HFFc6 (cell line): ENCODE data around the gene AIFM3. TPM values are rescaled to one million over a fixed set of nuclear protein-coding genes. Genes with fewer than 3 reads are reported as not detected.
A peak's percentile ranks its signal among the peaks of the same experiment; 100 is the strongest.

ENCODE experiments used
- DNase-seq: peaks from one replicate; pipeline ENCODE4 v3.0.0-alpha.2; 2018
- H3K27ac Mint-ChIP-seq: 2 replicates; pipeline ENCODE4 v1.8.0; 2020; ENCODE audit warnings: mild to moderate bottlenecking, mixed read lengths
- H3K27me3 Mint-ChIP-seq: 2 replicates; pipeline ENCODE4 v1.8.0; 2021; ENCODE audit warnings: mild to moderate bottlenecking, moderate library complexity, mixed read lengths; ENCODE audit not compliant: insufficient read depth
- H3K36me3 Mint-ChIP-seq: 2 replicates; pipeline ENCODE4 v1.8.0; 2021; ENCODE audit warnings: low read depth, mixed read lengths
- H3K4me1 Mint-ChIP-seq: 2 replicates; pipeline ENCODE4 v1.8.0; 2020; ENCODE audit warnings: low read depth, mixed read lengths
- H3K4me3 Mint-ChIP-seq: 2 replicates; pipeline ENCODE4 v1.8.0; 2020; ENCODE audit warnings: mild to moderate bottlenecking, moderate library complexity, mixed read lengths
- H3K9me3 Mint-ChIP-seq: 2 replicates; pipeline ENCODE4 v1.8.0; 2020; ENCODE audit warnings: mild to moderate bottlenecking, mixed read lengths
- total RNA-seq, 6 experiments: library from RNA; stranded (reverse); fragmentation: NEBNext Ultra II Directional; extraction: Animal tissue kit (Norgen Biotek cat#: 25700); gene quantifications; 2 replicates in 1 of 6; 3 replicates in 5 of 6; pipeline ENCODE4 v1.2.3, GENCODE V29; 2021
- TF ChIP-seq, protein P1 (sequence below): fragments of 200-600 bp; sonication (generic); IDR thresholded peaks from 2 replicates; pipeline ENCODE4 v1.5.0; 2021; ENCODE audit warnings: antibody characterized with exemption, mild to moderate bottlenecking

Gene AIFM3
- total RNA-seq, 6 experiments from 2014 or later = 0.15 to 0.51 (median 0.31) TPM; not detected in 3

GRCh38 chr22:21026783-21027692, 60.0 kb downstream of the AIFM3 start:
- Mint-ChIP-seq H3K36me3 (no peaks in the 10 kb centered on the region), H3K9me3 (no peaks in the 10 kb centered on the region), H3K4me1 (peaks cover 12% of the 10 kb centered on the region), H3K4me3 (no peak overlapping the region), H3K27me3 (peaks cover 8% of the 10 kb centered on the region), H3K27ac (no peak overlapping the region)
- peak; percentile 19 for DNase-seq
- TF ChIP-seq, protein P1, sequence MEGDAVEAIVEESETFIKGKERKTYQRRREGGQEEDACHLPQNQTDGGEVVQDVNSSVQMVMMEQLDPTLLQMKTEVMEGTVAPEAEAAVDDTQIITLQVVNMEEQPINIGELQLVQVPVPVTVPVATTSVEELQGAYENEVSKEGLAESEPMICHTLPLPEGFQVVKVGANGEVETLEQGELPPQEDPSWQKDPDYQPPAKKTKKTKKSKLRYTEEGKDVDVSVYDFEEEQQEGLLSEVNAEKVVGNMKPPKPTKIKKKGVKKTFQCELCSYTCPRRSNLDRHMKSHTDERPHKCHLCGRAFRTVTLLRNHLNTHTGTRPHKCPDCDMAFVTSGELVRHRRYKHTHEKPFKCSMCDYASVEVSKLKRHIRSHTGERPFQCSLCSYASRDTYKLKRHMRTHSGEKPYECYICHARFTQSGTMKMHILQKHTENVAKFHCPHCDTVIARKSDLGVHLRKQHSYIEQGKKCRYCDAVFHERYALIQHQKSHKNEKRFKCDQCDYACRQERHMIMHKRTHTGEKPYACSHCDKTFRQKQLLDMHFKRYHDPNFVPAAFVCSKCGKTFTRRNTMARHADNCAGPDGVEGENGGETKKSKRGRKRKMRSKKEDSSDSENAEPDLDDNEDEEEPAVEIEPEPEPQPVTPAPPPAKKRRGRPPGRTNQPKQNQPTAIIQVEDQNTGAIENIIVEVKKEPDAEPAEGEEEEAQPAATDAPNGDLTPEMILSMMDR = no peak

DNA sequence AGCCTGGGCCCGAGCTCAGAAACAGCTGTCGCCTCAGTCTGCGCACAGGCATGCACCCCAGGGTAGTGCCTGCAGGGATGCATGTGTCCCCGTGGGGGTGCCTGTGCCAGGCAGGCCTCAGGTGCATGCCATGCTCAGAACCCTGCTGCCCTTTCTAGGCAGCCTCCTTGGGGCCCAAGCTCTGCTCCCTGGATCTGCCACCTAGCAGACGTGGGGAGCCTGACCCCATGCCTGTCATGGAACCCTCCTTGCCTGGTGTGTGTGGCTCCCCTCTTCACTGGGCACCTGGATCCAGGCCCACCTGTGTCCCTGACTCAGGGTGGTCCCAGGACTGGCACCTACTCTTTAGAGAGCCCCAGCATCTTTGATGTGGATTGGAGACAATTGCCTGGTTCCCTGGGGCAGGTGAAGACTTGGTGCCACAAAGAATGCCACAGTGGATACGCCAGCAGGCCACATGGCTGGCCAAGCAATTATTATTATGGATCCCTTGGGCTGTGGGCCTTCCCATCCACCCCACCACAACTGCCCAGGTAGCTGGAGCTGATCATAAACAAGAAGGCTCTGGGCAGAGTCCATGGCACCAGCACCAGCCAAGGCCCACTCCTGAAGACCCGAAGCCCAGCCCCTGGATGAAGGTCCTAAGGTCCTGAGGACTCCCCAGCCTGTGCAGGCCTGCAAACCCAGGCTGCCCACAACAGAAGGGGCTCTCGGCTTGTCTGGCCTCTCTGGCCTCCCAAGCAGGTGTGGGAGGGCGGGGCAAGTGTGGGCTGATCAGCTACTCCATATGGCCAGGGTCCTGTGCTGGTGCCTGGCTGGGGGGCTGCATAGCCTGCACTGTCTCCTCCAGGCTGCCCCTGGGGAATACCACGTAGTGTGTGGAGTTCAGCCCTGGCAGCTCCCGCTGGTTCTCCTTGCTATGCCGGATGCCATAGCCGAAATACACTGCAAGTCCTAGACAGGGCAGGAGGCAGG, 61.5 kb downstream of the AIFM3 start:
- no peaks in the 10 kb centered on the region for H3K36me3 Mint-ChIP-seq
- no peak overlapping the region for H3K27ac Mint-ChIP-seq
- peaks cover 10% of the 10 kb centered on the region for H3K27me3 Mint-ChIP-seq
- DNase-seq = no peak
- no peak overlapping the region for H3K4me3 Mint-ChIP-seq
- H3K4me1 Mint-ChIP-seq = peaks cover 12% of the 10 kb centered on the region
- TF ChIP-seq, protein P1 = no peak
- H3K9me3 Mint-ChIP-seq = no peaks in the 10 kb centered on the region

- H3K27me3 Mint-ChIP-seq = peaks cover 10% of the 10 kb centered on the region
- no peak for DNase-seq
- H3K9me3 Mint-ChIP-seq = no peaks in the 10 kb centered on the region
These were observed 62.5 kb downstream of the AIFM3 start for GRCh38 chr22:21029486-21030025.

DNA sequence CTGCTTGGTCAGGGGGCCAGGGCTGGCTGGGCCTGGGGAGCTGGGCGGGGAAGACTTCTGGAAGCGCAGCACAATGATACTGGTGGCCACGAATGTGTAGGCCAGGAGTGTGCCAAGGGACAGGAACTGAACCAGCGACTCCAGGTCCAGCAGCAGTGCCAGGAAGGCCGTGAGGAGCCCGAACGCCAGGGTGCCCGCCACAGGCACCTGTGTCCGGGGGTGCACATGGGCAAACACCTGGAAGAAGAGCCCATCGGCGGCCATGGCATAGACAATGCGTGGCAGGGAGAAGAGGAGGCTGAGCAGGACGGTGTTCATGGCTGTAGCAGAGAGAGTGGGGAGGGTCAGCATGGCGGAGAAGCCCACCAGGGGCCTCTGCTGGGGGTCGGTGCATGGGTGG, 63.0 kb downstream of the AIFM3 start:
- Mint-ChIP-seq H3K36me3 (no peaks in the 10 kb centered on the region), H3K27me3 (peaks cover 11% of the 10 kb centered on the region), H3K4me1 (peaks cover 12% of the 10 kb centered on the region), H3K4me3 (no peak overlapping the region), H3K27ac (no peak overlapping the region), H3K9me3 (no peaks in the 10 kb centered on the region)
- TF ChIP-seq, protein P1 = no peak
- no peak for DNase-seq

More at GRCh38 chr22:21029486-21030025, 62.5 kb downstream of the AIFM3 start:
- Mint-ChIP-seq H3K4me1 (peaks cover 12% of the 10 kb centered on the region), H3K27ac (no peak overlapping the region), H3K36me3 (no peaks in the 10 kb centered on the region), H3K4me3 (no peak overlapping the region)
- TF ChIP-seq, protein P1 = no peak

Other genes with a start within 250 kb of the AIFM3 start
- gene SERPIND1, start 193.1 kb upstream of the AIFM3 start, total RNA-seq = under 1 TPM in 5 of 6 experiments, not detected in 1; 0.07 to 0.19 (median 0.11) TPM
- 10 to 100 TPM; 51.0 to 61.3 (median 57.2) TPM for gene PI4KA, start 108.4 kb upstream of the AIFM3 start, total RNA-seq
- gene SNAP29, start 108.2 kb upstream of the AIFM3 start, total RNA-seq = 10 to 100 TPM; 34.2 to 40.7 (median 38.0) TPM
- 10 to 100 TPM; 44.0 to 51.5 (median 47.6) TPM for gene CRKL, start 49.8 kb upstream of the AIFM3 start, total RNA-seq
- gene LZTR1, start 15.0 kb downstream of the AIFM3 start, total RNA-seq = 10 to 100 TPM; 50.6 to 64.0 (median 57.2) TPM
- gene THAP7, start 34.9 kb downstream of the AIFM3 start, total RNA-seq = 10 to 100 TPM; 17.8 to 23.1 (median 21.1) TPM
- 1 to 10 TPM; 1.6 to 4.0 (median 1.9) TPM for gene P2RX6, start 47.9 kb downstream of the AIFM3 start, total RNA-seq
- under 1 TPM in 1 of 6 experiments, not detected in 5; 0.07 TPM for gene SLC7A4, start 65.3 kb downstream of the AIFM3 start, total RNA-seq
- gene LRRC74B, start 78.7 kb downstream of the AIFM3 start, total RNA-seq = not detected